Tibial nerve (tissue), 3 donors: ENCODE measurements around the gene SLC25A22.

Source experiments
- CTCF ChIP-seq, 5 experiments: fragments of 200-600 bp in 3 of 5; fragments of 450-650 bp in 2 of 5; sonication (generic) in 3 of 5; IDR thresholded peaks; one replicate each; pipeline ENCODE4 v1.5.1; 2016 to 2019; ENCODE audit warnings: antibody characterized with exemption in 5 of 5, mild to moderate bottlenecking in 3 of 5, moderate library complexity in 2 of 5
- POLR2A ChIP-seq, 2 donors: fragments of 450-650 bp; IDR thresholded peaks; one replicate each; pipeline ENCODE4 v1.6.1; 2017; ENCODE audit warnings: antibody characterized with exemption in 2 of 2, mild to moderate bottlenecking in 2 of 2, moderate library complexity in 2 of 2

- TF ChIP-seq POLR2A (IDR thresholded peaks at IDR 0.05) (no peak), CTCF (IDR thresholded peaks at IDR 0.05) (no peak)
Observed at GRCh38 chr11:766936-767210, 31.2 kb downstream of the SLC25A22 start.
